A673 (cell line): ENCODE results near the gene NR5A1. TPM values are rescaled to one million over a fixed set of nuclear protein-coding genes. Genes with fewer than 3 reads are reported as not detected.

ENCODE experiments used
- BruUV-seq: library from RNA; stranded (reverse); fragments of 400-500 nt; replicated peaks from 2 replicates; lab custom pipeline; 2021; lab: Mats Ljungman, UMichigan
- CTCF ChIA-PET: fragments of 300-600 bp; sonication (Branson Sonifier 250); formaldehyde crosslinking; loops from one replicate; lab custom pipeline; 2022; ENCODE audit warnings: antibody characterized with exemption; lab: Charles Lee
- POLR2A ChIA-PET: fragments of 300-600 bp; sonication (Branson Sonifier 250); formaldehyde crosslinking; loops from one replicate; lab custom pipeline; 2022; ENCODE audit warnings: antibody characterized with exemption; ENCODE audit not compliant: low non-redundant PET; lab: Charles Lee
- DNase-seq: peaks from one replicate; pipeline ENCODE4 v3.0.0-alpha.2; 2015; ENCODE audit warnings: low spot score
- H3K27ac ChIP-seq: fragments of 200-600 bp; sonication (generic); 2 replicates; pipeline ENCODE4 v1.5.1; 2016; ENCODE audit warnings: mixed run types, low read depth, mild to moderate bottlenecking, mixed read lengths, antibody characterized with exemption, low read length; ENCODE audit not compliant: poor library complexity, severe bottlenecking
- H3K27me3 ChIP-seq: fragments of 200-600 bp; sonication (generic); replicated peaks from 2 replicates; pipeline ENCODE4 v1.6.1; 2017; ENCODE audit warnings: mixed run types, low read depth, mild to moderate bottlenecking, mixed read lengths, antibody characterized with exemption, low read length; ENCODE audit not compliant: insufficient read depth, poor library complexity
- H3K36me3 ChIP-seq: fragments of 200-600 bp; sonication (generic); 2 replicates; pipeline ENCODE4 v1.6.1; 2016; ENCODE audit warnings: mixed run types, mild to moderate bottlenecking, mixed read lengths, antibody characterized with exemption, low read length; ENCODE audit not compliant: insufficient read depth, poor library complexity, severe bottlenecking
- H3K4me1 ChIP-seq: fragments of 200-600 bp; sonication (generic); 2 replicates; pipeline ENCODE4 v1.6.1; 2017; ENCODE audit warnings: mixed run types, mild to moderate bottlenecking, mixed read lengths, antibody characterized with exemption, low read length; ENCODE audit not compliant: insufficient read depth, poor library complexity, severe bottlenecking
- H3K4me3 ChIP-seq: fragments of 200-600 bp; sonication (generic); 2 replicates; pipeline ENCODE4 v1.5.1; 2016; ENCODE audit warnings: low read depth, mixed run types, mild to moderate bottlenecking, mixed read lengths, low read length; ENCODE audit not compliant: poor library complexity, severe bottlenecking
- H3K9me3 ChIP-seq: fragments of 200-600 bp; sonication (generic); 2 replicates; pipeline ENCODE4 v1.6.1; 2016; ENCODE audit warnings: mixed run types, low read depth, mild to moderate bottlenecking, mixed read lengths, antibody characterized with exemption, low read length; ENCODE audit not compliant: poor library complexity, severe bottlenecking
- EZH2 ChIP-seq: fragments of 200-600 bp; sonication (generic); IDR thresholded peaks from 2 replicates; pipeline ENCODE4 v1.6.1; 2017; ENCODE audit warnings: borderline replicate concordance, low read depth, mild to moderate bottlenecking, mixed read lengths, antibody characterized with exemption, low read length; ENCODE audit not compliant: poor library complexity, severe bottlenecking
- intact Hi-C: fragments of 100-400 bp; cut with micrococcal nuclease; formaldehyde crosslinking; loops from one replicate; pipeline ENCODE4 v1.10.0; 2022; ENCODE audit not compliant: unreplicated experiment
- total RNA-seq: library from RNA; stranded (reverse); gene quantifications from 2 replicates; pipeline ENCODE4 v1.2.3, GENCODE V29; 2021
- TF ChIP-seq, protein P1 (sequence below): fragments of 300-800, 200-600 bp; sonication (generic); conservative IDR thresholded peaks from 2 replicates; pipeline ENCODE4 v1.5.1; 2017; ENCODE audit warnings: low read depth, mild to moderate bottlenecking, antibody characterized with exemption, low read length, moderate library complexity, mixed read lengths

The NR5A1 gene
- total RNA-seq, 1 experiment from 2014 or later = not detected

GRCh38 chr9:124471761-124472160 is 35.4 kb downstream of the NR5A1 start:
- intact Hi-C loops = no loop called here
- no peaks in the 10 kb centered on the region for H3K9me3 ChIP-seq
- H3K4me1 ChIP-seq = peaks cover 12% of the 10 kb centered on the region
- POLR2A ChIA-PET = no interaction called here
- H3K27me3 ChIP-seq = no peaks in the 10 kb centered on the region
- no peak overlapping the region for H3K4me3 ChIP-seq
- CTCF ChIA-PET = no interaction called here
- no peak for TF ChIP-seq EZH2
- TF ChIP-seq, protein P1, sequence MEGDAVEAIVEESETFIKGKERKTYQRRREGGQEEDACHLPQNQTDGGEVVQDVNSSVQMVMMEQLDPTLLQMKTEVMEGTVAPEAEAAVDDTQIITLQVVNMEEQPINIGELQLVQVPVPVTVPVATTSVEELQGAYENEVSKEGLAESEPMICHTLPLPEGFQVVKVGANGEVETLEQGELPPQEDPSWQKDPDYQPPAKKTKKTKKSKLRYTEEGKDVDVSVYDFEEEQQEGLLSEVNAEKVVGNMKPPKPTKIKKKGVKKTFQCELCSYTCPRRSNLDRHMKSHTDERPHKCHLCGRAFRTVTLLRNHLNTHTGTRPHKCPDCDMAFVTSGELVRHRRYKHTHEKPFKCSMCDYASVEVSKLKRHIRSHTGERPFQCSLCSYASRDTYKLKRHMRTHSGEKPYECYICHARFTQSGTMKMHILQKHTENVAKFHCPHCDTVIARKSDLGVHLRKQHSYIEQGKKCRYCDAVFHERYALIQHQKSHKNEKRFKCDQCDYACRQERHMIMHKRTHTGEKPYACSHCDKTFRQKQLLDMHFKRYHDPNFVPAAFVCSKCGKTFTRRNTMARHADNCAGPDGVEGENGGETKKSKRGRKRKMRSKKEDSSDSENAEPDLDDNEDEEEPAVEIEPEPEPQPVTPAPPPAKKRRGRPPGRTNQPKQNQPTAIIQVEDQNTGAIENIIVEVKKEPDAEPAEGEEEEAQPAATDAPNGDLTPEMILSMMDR = no peak
- BruUV-seq = no TSS peak
- H3K36me3 ChIP-seq = no peaks in the 10 kb centered on the region
- H3K27ac ChIP-seq = no peak overlapping the region
- no peak for DNase-seq

- no peak overlapping the region for H3K4me3 ChIP-seq
- no peak for TF ChIP-seq EZH2
- TF ChIP-seq, protein P1 = no peak
- H3K27me3 ChIP-seq = no peaks in the 10 kb centered on the region
- no peak overlapping the region for H3K27ac ChIP-seq
- H3K9me3 ChIP-seq = no peaks in the 10 kb centered on the region
- no peak for DNase-seq
- H3K4me1 ChIP-seq = peaks cover 2% of the 10 kb centered on the region
- no TSS peak for BruUV-seq
- H3K36me3 ChIP-seq = no peaks in the 10 kb centered on the region
- intact Hi-C loops = no loop called here
- ChIA-PET POLR2A (no interaction called here), CTCF (no interaction called here)
These were observed 36.5 kb downstream of the NR5A1 start for GRCh38 chr9:124470726-124471125.

- intact Hi-C loops = no loop called here
- H3K36me3 ChIP-seq = no peaks in the 10 kb centered on the region
- H3K27ac ChIP-seq = no peak overlapping the region
- TF ChIP-seq, protein P1 = no peak
- TF ChIP-seq EZH2 = no peak
- H3K9me3 ChIP-seq = no peaks in the 10 kb centered on the region
- ChIA-PET POLR2A (no interaction called here), CTCF (no interaction called here)
- DNase-seq = no peak
- no peaks in the 10 kb centered on the region for H3K4me1 ChIP-seq
- H3K4me3 ChIP-seq = no peak overlapping the region
- BruUV-seq = no TSS peak
- H3K27me3 ChIP-seq = no peaks in the 10 kb centered on the region
These were observed 36.9 kb downstream of the NR5A1 start for GRCh38 chr9:124470306-124470705.
